GM18868 (cell line): ENCODE data around the gene KLF7.

ENCODE experiments used
- ATAC-seq: cut with Tn5 transposase; IDR thresholded peaks from one replicate; pipeline ENCODE4 v1.9.1; 2021; ENCODE audit warnings: mild to moderate bottlenecking, moderate library complexity; ENCODE audit not compliant: unreplicated experiment

KLF7 gene

DNA sequence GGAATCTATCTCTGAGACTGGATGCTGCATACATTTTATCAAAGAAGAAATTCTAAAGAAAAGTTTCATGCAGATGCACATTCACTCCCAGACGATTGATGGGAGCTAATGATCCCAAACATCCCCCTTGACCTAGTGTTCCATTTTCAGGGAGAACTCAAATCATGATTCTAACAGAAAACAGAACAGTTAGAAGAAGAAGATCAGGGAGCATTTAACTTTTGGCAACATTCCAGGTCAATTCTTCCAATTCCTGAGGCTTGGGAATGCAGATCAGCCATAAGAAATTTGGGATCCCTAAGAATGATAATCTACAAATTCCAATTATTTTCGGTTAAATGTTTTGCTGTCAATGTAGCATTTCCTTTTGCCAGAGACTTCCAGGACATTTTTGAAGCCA, 129.9 kb downstream of the KLF7 start:
- ATAC-seq, result no peak

DNA sequence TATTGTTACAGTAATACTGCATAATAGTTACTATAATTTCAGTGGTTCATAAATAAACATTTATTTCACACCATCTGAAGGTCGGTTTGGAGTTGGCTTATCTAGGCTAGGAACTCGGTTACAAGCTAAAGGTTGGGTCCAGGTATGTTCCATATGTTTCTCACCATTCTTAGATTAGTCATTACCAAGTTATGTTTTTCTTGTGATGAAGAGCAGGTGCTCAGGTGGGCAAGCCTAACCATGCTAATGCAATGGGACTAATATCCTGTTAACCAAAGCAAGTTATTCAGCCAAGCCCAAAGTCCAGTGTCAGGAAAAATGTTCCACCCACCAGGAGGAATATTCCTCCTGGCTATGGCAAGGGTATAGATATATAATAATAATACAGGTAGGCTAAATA, 133.3 kb downstream of the KLF7 start:
- ATAC-seq, result no peak
